Endothelial cell of umbilical vein (primary cell): ENCODE measurements around the gene LMX1A. TPM values are rescaled to one million over a fixed set of nuclear protein-coding genes. Genes with fewer than 3 reads are reported as not detected.

Source experiments
- BruUV-seq: library from RNA; stranded (reverse); fragments of 400-500 nt; replicated peaks from 2 replicates; lab custom pipeline; 2021; lab: Mats Ljungman, UMichigan
- CTCF ChIA-PET: fragments of 300-600, 350-600 bp; sonication (Branson Sonifier 250); formaldehyde crosslinking; loops from one replicate; lab custom pipeline; 2021; ENCODE audit warnings: antibody characterized with exemption, inconsistent platforms; lab: Charles Lee
- POLR2A ChIA-PET: fragments of 300-600, 350-600 bp; sonication (Branson Sonifier 250); formaldehyde crosslinking; loops from one replicate; lab custom pipeline; 2021; ENCODE audit warnings: antibody characterized with exemption, inconsistent platforms; lab: Charles Lee
- DNase-seq: peaks from one replicate; pipeline ENCODE4 v3.0.0-alpha.2; 2011; ENCODE audit warnings: low read depth, low spot score
- FAIRE-seq: peaks from 2 replicates; lab custom pipeline; 2011; peaks lifted over from hg19 to GRCh38; lab: Jason Lieb, UNC
- H2AFZ ChIP-seq: 2 replicates; pipeline ENCODE4 v1.6.0; 2012; ENCODE audit warnings: low read depth, low read length, control low read depth, inconsistent platforms
- H3K27ac ChIP-seq: 2 replicates; pipeline ENCODE4 v1.5.1; 2011; ENCODE audit warnings: low read depth, mild to moderate bottlenecking, control low read depth, low read length, moderate library complexity; ENCODE audit not compliant: insufficient read depth
- H3K27me3 ChIP-seq, 2 experiments: 2 replicates each; pipeline versions ENCODE4 v1.6.0 to v1.6.1; 2011; ENCODE audit warnings: low read length in 2 of 2, mixed read lengths in 1 of 2; ENCODE audit not compliant: control insufficient read depth in 2 of 2, insufficient read depth in 2 of 2
- H3K36me3 ChIP-seq, 2 experiments: 2 replicates in 1 of 2; 3 replicates in 1 of 2; pipeline ENCODE4 v1.5.1; 2011; ENCODE audit warnings: low read length in 2 of 2, mild to moderate bottlenecking in 1 of 2, moderate library complexity in 1 of 2; ENCODE audit not compliant: control insufficient read depth in 2 of 2, insufficient read depth in 2 of 2; ENCODE audit errors: extremely low read depth in 1 of 2
- H3K4me1 ChIP-seq: 3 replicates; pipeline ENCODE4 v1.5.1; 2011; ENCODE audit warnings: mild to moderate bottlenecking, low read length; ENCODE audit not compliant: control insufficient read depth, insufficient read depth; ENCODE audit errors: extremely low read depth
- H3K4me2 ChIP-seq: 2 replicates; pipeline ENCODE4 v1.6.1; 2011; ENCODE audit warnings: low read length, control low read depth, mixed read lengths; ENCODE audit not compliant: insufficient read depth
- H3K4me3 ChIP-seq, 3 experiments: fragments of 200-600 bp in 1 of 3; sonication (generic), shearing (Covaris generic) in 1 of 3; replicated peaks in 1 of 3; 2 replicates each; pipeline ENCODE4 v1.5.1; 2011 to 2016; ENCODE audit warnings: control low read depth in 3 of 3, low read length in 3 of 3, mild to moderate bottlenecking in 2 of 3, inconsistent platforms in 1 of 3, low read depth in 1 of 3, moderate library complexity in 1 of 3; ENCODE audit not compliant: insufficient read depth in 1 of 3
- H3K79me2 ChIP-seq: 2 replicates; pipeline ENCODE4 v1.6.0; 2012; ENCODE audit warnings: low read length, inconsistent platforms; ENCODE audit not compliant: control insufficient read depth, insufficient read depth
- H3K9ac ChIP-seq: replicated peaks from 2 replicates; pipeline ENCODE3; 2011; ENCODE audit warnings: low read length, control low read depth; ENCODE audit not compliant: insufficient read depth; ENCODE audit errors: extremely low read depth
- H3K9me1 ChIP-seq: replicated peaks from 3 replicates; pipeline ENCODE4 v1.6.0; 2011; ENCODE audit warnings: mild to moderate bottlenecking, low read length; ENCODE audit not compliant: control insufficient read depth, insufficient read depth; ENCODE audit errors: extremely low read depth
- H3K9me3 ChIP-seq: replicated peaks from 2 replicates; pipeline ENCODE4 v1.5.1; 2012; ENCODE audit warnings: low read length, inconsistent platforms; ENCODE audit not compliant: control insufficient read depth, insufficient read depth
- H4K20me1 ChIP-seq: replicated peaks from 2 replicates; pipeline ENCODE3; 2011; ENCODE audit warnings: mild to moderate bottlenecking, low read length; ENCODE audit not compliant: control insufficient read depth, insufficient read depth; ENCODE audit errors: extremely low read depth
- EZH2 ChIP-seq: IDR thresholded peaks from 2 replicates; pipeline ENCODE4 v1.6.1; 2012; ENCODE audit warnings: borderline replicate concordance, low read depth, mild to moderate bottlenecking, moderate library complexity, low read length, inconsistent platforms; ENCODE audit not compliant: severe bottlenecking
- FOS ChIP-seq: IDR thresholded peaks from 2 replicates; pipeline ENCODE4 v1.6.1; 2011; ENCODE audit warnings: mild to moderate bottlenecking, low read length, moderate library complexity, borderline replicate concordance; ENCODE audit not compliant: insufficient read depth
- GATA2 ChIP-seq: IDR thresholded peaks from 2 replicates; pipeline ENCODE4 v1.7.0; 2011; ENCODE audit warnings: low read depth, mild to moderate bottlenecking, moderate library complexity, mixed read lengths, low read length; ENCODE audit not compliant: insufficient read length, insufficient read depth
- JUN ChIP-seq: IDR thresholded peaks from 2 replicates; pipeline ENCODE4 v1.6.1; 2011; ENCODE audit warnings: borderline replicate concordance, low read depth; ENCODE audit not compliant: insufficient read length, insufficient read depth
- MYC ChIP-seq: IDR thresholded peaks from one replicate; pipeline ENCODE4 v1.6.1; 2011; ENCODE audit warnings: mild to moderate bottlenecking, low read depth, low read length
- POLR2A ChIP-seq: IDR thresholded peaks from 2 replicates; pipeline ENCODE4 v1.6.1; 2012; ENCODE audit warnings: low read depth, mild to moderate bottlenecking, control low read depth, low read length
- POLR2AphosphoS5 ChIP-seq: IDR thresholded peaks from 2 replicates; pipeline ENCODE4 v1.6.1; 2012; ENCODE audit warnings: low read depth, mild to moderate bottlenecking, control low read depth, low read length, moderate library complexity; ENCODE audit not compliant: insufficient read depth
- dilution Hi-C: fragments of 300-500 bp; cut with MboI; formaldehyde crosslinking; loops from one replicate; pipeline ENCODE4 v1.15.0; 2019; ENCODE audit warnings: low sequenced_read_pairs; ENCODE audit not compliant: extremely low pct_ligation_motif_present
- intact Hi-C: fragments of 100-400 bp; cut with micrococcal nuclease; formaldehyde crosslinking; loops from one replicate; pipeline ENCODE4 v1.10.0; 2022
- polyA plus RNA-seq, 4 experiments: library from polyadenylated mRNA; depleted of rRNA in 3 of 4; stranded (reverse) in 3 of 4; unstranded in 1 of 4; fragments of >200 nt; gene quantifications; 2 replicates each; pipeline versions ENCODE4 v1.2.1 to v1.2.3, GENCODE V29; 2011 to 2012; ENCODE audit warnings: missing spikeins in 1 of 4
- total RNA-seq: library from RNA; stranded (reverse); gene quantifications from 2 replicates; pipeline ENCODE4 v1.2.3, GENCODE V29; 2021
- TF ChIP-seq, protein P1 (sequence below), 2 donors: IDR thresholded peaks; 1 replicate in 1 of 2; 2 replicates in 1 of 2; pipeline ENCODE4 v1.5.1; 2011; ENCODE audit warnings: low read length in 2 of 2, mild to moderate bottlenecking in 2 of 2, moderate library complexity in 2 of 2, control low read depth in 1 of 2, inconsistent platforms in 1 of 2, low read depth in 1 of 2; ENCODE audit not compliant: insufficient read depth in 1 of 2; ENCODE audit errors: extremely low read depth in 1 of 2
- TF ChIP-seq, protein P2 (sequence below): IDR thresholded peaks from 2 replicates; pipeline ENCODE4 v1.6.1; 2011; ENCODE audit not compliant: insufficient read depth, insufficient read length

Gene LMX1A
- total and polyA plus RNA-seq, 2 donors (not counting 3 experiments of a cell fraction or from before 2014, with no cell fraction given) = not detected

DNA sequence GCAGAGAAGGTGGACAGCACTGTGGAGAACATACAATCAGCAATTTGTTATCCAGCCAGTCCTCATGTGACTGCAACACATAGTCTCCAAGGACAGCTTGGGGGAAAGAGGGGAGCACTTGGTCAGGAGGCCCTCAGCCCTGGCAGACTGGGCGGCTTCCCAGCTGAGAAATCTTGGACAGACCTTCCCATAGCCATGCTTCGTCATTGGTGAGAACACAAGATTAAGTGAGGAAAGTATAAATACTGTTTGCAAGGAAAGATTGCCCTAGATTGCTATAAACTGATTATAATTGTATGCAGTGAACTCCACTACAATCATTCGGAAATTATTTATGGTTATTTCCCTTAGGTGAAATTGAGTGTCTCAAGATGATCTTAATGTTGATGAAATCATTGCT lies 131.5 kb downstream of the LMX1A start:
- dilution Hi-C loops = no loop called here
- BruUV-seq = no TSS peak

More for the DNA sequence above, 131.5 kb downstream of the LMX1A start:
- no peak overlapping the region for H3K27ac ChIP-seq
- H3K4me1 ChIP-seq = no peaks in the 10 kb centered on the region
- no peaks in the 10 kb centered on the region for H4K20me1 ChIP-seq
- H2AFZ ChIP-seq = no peak overlapping the region
- TF ChIP-seq POLR2A (no peak), EZH2 (no peak), JUN (no peak), MYC (no peak), FOS (no peak), POLR2AphosphoS5 (no peak), GATA2 (no peak)
- TF ChIP-seq, protein P1, sequence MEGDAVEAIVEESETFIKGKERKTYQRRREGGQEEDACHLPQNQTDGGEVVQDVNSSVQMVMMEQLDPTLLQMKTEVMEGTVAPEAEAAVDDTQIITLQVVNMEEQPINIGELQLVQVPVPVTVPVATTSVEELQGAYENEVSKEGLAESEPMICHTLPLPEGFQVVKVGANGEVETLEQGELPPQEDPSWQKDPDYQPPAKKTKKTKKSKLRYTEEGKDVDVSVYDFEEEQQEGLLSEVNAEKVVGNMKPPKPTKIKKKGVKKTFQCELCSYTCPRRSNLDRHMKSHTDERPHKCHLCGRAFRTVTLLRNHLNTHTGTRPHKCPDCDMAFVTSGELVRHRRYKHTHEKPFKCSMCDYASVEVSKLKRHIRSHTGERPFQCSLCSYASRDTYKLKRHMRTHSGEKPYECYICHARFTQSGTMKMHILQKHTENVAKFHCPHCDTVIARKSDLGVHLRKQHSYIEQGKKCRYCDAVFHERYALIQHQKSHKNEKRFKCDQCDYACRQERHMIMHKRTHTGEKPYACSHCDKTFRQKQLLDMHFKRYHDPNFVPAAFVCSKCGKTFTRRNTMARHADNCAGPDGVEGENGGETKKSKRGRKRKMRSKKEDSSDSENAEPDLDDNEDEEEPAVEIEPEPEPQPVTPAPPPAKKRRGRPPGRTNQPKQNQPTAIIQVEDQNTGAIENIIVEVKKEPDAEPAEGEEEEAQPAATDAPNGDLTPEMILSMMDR (IDR thresholded peaks at IDR 0.05; ENCODE audit: extremely low read depth in 1 of 2, insufficient read depth in 1 of 2, low read depth in 1 of 2, low read length in 2 of 2) = no peak
- TF ChIP-seq, protein P2, sequence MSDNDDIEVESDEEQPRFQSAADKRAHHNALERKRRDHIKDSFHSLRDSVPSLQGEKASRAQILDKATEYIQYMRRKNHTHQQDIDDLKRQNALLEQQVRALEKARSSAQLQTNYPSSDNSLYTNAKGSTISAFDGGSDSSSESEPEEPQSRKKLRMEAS = no peak
- FAIRE-seq (no peak), DNase-seq (no peak)
- no peak overlapping the region for H3K9ac ChIP-seq
- H3K4me3 ChIP-seq = no peak overlapping the region
- no peaks in the 10 kb centered on the region for H3K9me1 ChIP-seq
- H3K79me2 ChIP-seq = no peaks in the 10 kb centered on the region
- ChIA-PET CTCF (no interaction called here), POLR2A (no interaction called here)
- H3K27me3 ChIP-seq = no peaks in the 10 kb centered on the region
- H3K9me3 ChIP-seq = no peaks in the 10 kb centered on the region
- no peaks in the 10 kb centered on the region for H3K36me3 ChIP-seq
- no peak overlapping the region for H3K4me2 ChIP-seq
- intact Hi-C loops = no loop called here
